NCI-H460 (cell line): ENCODE data around the gene MRPL45. TPM values are rescaled to one million over a fixed set of nuclear protein-coding genes. Genes with fewer than 3 reads are reported as not detected.

Source experiments
- DNase-seq: peaks from one replicate; pipeline ENCODE4 v3.0.0-alpha.2; 2016; ENCODE audit warnings: low read depth; ENCODE audit errors: extremely low read depth
- total RNA-seq: library from RNA; depleted of rRNA; stranded (reverse); fragments of >200 nt; shearing (Covaris generic); gene quantifications from 2 replicates; pipeline ENCODE4 v1.2.3, GENCODE V29; 2014

MRPL45 gene
- total RNA-seq, 1 experiment from 2014 or later, result 103 TPM

DNA sequence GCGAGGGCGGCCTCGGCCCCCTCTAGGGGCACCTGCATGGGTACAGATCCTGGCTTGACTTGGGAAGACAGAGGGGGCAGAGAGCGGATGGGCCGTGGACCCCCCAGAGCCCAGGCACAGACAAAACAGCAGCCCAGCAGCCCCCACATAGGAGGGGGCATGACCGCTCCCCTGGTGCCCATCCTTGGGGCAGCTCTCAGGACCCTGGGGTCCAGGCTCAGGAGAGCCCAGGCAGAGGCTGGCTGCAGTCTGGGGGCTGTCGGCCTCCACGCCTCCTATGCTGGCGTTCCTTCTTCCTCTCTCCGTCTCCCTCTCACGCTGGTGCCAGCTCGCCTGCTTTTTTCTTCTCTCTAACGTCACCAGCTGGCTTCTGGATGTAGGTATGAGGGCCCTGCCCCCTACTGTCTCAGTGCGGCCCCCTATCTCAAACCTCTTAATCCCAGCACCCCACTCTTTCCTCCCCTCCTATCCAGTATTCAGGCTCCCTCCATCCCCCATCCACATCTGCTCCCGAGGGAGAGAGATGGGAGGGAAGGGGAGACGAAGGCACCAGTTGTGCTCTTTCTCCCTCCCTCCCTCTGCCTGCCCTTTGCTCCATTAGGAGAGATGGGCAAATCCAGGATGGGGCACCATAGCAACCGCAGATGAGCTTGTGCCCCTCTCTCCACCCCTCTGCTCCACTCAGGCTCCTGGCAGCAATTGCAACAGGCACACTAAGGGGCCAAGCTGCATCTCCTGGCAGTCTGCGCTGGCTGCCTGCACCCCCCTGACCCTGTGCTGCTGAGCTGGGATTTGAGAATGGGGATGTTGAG, 46.8 kb downstream of the MRPL45 start, which contains the start of gene GPR179:
Gene GPR179, minus strand, starts transcription at position 349 of the 812 bp plus-strand sequence. Its CDS starts 167 bp downstream, at position 182.
- DNase-seq, result no peak

DNA sequence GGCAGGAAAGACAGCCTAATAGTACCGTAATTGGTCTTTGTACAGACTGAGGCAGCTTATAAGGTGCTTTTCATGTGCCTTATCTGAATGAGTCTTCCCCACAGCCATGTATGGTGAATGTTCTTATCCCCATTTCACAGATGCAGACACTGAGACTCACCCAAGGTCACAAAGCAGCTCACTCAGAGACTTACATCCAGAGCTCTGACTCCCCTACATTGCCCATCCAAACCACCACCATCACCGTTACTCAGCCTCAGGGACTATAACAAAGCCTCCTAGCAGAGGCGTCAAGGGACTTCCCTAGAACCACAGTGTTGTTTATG, 47.4 kb downstream of the MRPL45 start:
- no peak for DNase-seq

DNA sequence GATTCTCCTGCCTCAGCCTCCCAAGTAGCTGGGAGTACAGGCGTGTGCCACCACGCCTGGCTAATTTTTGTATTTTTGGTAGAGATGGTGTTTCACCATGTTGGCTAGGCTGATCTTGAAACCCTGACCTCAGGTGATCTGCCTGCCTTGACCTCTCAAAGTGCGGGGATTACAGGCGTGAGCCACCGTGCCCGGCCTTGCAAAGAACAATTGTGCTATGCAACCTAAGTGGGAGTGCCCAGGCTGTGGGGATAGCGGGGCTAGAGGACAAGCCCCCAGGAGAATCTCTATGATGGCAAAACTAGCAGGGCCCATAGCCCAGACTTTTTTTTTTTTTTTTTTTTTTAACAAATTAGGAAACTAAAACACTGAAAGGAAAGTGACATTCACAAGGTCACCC, 48.8 kb downstream of the MRPL45 start:
- no peak for DNase-seq

DNA sequence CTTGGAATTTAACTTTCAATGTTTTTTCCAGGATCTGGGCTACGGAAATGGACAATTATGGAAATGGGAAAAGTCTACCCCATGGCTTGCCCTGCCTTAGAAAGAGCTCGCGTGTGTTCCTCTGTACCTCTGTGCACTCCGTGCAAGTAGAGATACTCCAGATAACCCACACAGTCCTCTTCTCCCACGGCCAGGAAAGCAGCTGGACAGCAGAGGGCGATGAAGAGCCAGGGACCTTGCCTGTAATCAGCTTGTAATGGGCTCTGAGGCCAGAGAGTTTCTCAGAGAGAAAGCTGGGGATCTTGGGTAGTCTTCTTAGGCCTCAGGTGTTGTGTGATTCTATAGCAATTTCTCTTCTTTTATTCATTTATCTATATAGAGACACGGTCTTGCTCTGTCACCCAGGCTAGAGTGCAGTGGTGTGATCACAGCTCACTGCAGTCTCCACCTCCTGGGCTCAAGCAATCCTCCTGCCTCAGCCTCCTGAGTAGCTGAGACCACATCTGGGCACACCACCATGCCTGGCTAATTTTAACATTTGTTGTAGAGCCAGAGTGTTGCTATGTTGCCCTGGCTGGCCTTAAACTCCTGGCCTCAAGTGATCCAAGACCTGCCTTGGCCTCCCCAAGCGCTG, 52.2 kb downstream of the MRPL45 start:
- DNase-seq, result peak; percentile 85

DNA sequence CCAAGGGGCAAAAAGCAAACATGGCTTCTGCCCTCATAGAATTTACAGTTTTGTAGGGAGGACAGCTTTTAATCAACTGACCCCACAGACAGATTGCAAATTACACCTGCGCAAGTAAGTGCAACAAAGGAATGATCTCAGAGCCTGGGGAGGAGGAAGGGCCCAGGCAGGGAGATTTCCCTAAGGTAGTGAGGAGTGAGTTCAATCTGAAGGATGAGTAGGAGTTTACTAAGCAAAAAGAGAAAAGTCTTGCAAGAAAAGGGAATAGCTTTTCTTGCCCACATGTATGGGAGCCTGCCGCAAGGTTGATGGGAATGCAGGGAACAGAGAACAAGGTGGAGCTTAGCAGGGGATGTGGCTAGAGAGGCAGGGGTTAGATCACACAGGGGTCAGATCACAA, 53.1 kb downstream of the MRPL45 start:
- no peak for DNase-seq

DNA sequence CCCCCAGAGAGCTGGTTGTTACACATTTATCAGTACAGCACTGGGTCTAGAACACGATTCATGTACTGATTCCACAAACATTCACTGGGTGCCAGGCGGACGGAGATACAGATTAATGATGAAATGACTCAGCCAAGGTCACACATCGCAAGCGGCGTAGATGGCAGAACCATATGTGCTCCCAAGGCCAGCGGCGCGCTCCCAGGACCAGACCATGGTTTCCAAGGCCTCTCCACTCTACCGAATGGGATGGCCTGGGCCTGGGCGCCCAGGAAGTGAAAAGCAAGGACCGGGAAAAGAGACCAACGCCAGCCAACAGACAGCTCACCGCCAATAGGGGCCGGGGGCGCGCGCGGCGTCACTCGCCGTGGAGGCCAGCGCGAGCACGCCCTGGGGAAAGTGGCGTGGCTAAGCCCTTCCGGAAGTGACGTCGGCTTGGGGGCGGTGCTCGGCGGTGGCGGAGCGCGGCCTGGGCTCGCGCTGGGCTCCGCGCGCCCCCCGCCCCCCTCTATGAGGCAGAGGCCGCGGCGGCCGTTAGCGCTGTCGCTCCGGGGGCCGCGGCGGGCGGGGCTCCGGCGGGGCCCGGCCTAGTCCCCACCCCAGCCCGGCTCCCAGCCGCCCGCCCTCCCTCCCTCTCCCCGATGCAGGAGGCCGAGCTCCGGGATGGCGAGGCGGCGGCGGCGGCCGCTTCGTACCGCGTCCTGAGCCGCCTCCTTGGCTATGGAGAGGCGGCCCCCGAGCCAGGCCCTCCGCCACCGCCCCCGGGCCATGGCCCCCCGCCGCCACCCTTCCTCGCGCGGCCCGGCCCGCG, 54.6 kb downstream of the MRPL45 start, which contains the start of gene SOCS7:
Gene SOCS7, plus strand, starts transcription at position 433 of the 811 bp plus-strand sequence. Its CDS starts 209 bp downstream, at position 642.
- DNase-seq, result peak; percentile 89

DNA sequence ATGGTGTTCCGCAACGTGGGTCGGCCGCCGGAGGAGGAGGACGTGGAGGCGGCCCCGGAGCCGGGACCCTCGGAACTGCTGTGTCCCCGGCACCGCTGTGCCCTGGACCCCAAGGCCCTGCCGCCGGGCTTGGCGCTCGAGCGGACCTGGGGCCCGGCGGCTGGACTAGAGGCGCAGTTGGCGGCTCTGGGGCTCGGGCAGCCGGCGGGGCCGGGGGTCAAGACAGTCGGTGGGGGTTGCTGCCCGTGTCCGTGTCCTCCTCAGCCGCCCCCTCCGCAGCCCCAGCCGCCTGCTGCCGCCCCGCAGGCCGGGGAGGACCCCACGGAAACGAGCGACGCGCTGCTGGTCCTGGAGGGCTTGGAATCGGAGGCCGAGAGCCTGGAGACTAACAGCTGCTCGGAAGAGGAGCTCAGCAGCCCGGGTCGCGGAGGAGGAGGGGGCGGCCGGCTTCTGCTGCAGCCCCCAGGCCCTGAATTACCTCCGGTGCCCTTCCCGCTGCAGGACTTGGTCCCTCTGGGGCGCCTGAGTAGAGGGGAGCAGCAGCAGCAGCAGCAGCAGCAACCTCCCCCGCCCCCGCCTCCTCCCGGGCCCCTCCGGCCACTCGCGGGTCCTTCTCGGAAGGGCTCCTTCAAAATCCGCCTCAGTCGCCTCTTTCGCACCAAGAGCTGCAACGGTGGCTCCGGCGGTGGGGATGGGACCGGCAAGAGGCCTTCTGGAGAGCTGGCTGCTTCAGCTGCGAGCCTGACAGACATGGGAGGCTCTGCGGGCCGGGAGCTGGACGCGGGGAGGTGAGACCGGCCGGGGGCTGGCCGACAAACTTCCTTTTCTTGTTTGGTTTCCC, 55.5 kb downstream of the MRPL45 start:
- no peak for DNase-seq

DNA sequence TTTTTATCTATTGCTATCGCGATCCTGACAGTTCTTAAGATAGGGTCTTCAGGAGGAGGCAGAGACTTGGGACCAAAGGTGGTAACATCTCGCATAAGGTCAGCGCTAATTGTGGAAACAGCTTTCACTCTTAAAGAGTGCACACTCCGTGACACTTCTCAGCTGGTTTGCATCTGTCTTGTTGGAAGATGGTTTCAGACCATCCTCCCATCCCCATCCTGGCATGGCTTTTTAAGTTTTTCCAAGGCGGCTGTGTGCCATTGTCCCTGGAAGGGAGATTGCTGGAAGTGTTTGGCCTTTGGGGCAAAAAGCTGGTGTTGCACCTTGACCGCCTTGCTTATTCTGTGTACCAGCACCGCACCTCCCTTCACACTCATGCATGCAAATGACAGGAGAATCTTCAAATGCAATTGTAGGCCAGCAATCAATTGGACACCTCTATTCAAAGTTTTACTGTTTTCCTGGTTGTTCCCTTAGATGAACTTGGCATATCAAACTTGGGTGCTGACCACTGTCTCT, 56.2 kb downstream of the MRPL45 start:
- no peak for DNase-seq

DNA sequence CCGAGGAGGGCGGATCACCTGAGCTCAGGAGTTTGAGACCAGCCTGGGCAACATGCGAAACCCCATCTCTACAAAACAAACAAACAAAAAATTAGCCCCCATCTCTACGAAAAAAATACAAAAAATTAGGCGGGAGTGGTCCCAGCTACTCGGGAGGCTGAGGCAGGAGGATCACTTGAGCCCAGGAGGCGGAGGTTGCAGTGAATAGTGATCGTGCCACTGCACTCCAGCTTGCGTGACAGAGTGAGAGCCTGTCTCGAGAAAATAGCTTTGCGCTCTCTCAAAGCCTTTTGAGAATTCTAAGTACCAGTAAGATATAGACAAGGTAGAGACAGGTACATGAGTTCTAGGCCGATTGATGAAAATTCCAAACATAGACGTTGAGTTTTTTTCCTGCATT, 56.7 kb downstream of the MRPL45 start:
- no peak for DNase-seq

DNA sequence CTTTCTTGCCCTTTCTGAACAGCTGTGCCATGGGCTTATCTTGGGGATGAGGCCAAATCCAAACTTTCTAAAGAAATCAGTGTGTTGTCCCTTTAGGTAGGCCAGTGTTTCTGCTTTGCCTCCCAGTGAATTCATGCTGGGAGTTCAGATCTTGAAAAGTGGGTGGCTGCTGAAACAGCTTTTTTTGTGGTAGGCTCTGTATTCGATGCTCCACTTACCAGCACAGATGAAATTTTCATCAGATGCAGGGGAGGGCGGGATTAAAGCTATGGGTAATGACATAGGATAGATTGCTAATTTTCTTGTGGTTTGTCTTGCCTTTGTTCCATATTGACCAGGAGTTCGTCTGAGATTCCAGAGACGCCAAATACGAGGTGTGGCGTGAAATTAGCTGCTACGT, 57.5 kb downstream of the MRPL45 start:
- DNase-seq, result no peak

DNA sequence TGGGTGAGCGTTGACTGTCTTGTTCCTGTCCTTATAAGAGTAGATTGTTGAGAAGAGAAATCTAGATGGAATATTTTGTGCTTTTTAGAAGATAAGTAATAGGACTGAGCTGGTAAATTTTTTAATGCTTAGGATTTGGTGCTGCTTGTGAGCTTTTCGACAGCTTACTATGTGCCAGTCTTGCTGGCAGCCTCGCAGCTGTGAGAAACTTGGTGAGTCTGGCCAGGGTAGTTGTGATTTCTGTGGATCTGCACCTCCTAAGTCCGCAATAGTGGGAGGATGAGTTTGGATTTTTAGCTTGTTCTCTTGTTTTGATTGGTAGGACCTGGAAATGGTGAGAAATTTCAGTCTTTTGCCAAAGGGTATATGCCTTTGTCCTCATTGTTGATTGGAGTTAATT, 58.3 kb downstream of the MRPL45 start:
- DNase-seq, result no peak

DNA sequence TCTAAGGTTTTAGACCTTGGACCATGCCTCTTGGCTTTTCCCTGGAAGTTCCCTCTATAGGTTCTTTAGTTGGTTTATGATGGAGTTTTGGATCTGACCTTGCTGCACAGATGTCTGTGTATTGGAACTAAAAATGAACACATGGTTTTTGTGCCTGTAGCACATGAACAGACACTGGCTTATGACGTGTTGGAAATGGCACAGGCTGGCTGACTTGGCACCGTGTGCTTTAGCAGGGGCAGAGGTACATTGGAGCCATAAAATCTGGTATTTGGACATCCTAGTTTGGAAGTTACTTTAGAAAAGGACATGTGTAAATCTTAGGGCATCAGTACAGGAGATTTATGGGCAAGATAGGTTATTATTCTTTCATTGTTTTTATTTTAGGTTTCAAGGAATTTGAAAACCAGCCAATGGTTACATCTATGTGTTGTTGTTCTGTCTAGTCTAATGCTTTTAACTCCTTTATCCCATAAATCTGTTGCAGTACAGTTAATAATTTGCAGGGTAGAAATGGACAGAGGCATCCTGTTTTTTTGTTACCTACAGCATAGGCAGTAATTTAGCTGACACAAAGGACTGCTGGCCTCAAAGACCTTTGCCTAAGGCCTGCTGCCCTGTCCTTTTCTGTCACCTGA, 60.6 kb downstream of the MRPL45 start:
- no peak for DNase-seq

DNA sequence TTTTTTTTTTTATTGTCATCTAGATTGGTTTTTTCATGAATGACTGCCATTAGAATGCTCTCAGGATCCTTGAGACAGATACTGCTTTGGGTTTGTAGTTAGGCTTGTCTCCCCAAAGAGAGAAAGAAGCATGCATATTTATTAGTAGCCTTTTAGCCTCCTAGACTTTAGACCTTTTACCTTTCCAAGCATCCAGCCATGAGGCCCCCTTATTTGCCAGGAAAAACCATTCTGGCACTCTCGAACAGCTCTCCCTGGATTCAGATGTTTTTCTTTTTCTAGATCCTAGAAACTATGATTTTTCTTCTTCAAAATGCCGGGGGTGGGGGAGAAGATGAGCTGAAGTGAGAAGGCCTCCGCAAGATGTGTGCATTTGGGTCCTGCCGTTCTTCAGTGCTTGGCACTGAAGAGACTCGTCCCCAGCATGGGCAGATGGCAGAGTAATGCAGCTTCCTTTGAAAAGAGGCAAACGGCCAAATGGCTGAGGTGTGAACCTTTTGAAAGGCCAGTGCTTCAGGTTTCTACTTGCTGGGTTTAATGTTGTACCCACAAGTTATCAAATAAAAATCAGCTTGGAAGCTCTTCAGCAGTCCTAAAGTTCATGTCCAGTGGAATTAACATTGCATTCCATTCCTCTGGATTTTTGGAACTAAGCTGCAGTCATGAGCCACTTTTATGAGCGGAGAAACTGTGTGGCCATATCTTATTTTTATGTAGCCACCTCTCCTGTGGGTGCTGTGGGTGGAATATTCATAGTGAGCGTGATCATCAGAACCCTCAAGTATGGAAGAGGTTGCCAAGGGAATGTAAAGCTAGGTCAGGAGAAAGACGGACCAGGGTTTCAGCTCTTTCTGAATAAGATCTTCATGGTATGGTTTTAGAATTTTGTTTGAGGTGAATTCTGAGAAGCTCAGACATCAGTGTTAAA, 61.9 kb downstream of the MRPL45 start:
- no peak for DNase-seq

DNA sequence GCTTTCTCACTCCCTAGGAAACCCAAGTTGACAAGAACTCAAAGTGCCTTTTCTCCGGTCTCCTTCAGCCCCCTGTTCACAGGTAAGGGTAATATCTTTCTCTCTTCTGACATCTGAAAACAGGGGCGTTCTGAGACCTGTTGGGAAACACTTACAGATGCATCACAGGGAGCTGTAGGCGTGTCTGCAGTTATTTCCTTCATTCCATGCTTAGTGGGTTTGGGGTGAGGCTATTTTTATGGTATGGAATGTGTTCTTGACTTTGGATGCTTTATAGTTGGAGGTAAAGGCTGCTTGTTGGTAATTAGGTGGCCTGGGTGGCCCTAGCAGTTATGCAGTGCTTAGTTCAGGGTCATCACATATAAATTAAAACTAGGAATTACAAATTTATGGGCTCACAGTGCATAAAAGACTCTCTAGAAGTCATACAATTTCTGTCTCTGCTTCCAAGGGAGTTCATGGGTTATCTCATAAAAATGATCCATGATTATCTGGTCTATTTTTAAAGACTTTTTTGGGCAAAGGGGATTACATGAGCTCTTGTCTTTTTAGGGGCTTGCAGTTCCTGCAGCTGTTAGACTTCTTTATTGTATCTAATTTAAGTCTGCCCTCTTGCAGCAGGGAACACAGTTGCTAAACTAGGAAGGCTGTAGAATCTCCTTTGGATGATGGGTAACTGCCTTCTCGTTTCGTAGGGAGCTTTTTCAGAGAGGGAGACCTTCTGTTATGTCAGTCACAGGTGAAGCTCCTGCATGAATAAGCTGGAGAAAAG, 64.9 kb downstream of the MRPL45 start:
- DNase-seq, result no peak

DNA sequence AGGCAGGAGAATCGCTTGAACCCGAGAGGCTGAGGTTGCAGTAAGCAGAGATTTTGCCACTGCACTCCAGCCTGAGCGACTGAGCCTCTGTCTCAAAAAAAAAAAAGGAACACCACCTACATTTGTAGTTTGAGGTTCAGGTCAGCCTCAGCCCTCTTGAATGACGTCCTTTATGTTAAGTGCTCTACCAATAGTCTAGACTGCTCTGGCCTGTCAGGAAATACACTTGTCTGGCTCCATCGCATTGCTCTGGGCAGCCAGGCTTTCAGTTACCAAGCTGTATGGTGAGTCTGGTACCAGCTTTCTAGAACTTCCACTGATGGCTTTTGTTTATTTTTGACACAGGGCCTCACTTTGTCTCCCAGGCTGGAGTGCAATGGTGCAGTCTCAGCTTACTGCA, 66.0 kb downstream of the MRPL45 start:
- no peak for DNase-seq

DNA sequence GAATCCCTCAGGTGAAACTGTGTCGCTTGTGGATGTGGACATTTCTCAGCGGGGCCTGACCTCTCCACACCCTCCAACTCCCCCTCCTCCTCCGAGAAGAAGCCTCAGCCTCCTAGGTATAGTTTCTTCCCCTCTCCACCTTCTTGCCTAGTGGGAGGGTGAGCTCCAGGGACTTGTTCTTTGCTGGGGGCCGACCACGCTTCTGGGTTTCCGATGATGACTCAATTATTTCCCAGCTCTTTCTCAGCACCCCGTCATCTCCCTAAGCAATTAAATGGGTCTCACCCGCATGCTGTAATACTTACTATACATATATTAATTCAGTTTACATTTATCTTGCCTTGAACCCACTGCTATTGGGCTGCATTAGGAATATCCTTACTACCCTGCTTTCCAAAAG, 67.8 kb downstream of the MRPL45 start:
- no peak for DNase-seq

DNA sequence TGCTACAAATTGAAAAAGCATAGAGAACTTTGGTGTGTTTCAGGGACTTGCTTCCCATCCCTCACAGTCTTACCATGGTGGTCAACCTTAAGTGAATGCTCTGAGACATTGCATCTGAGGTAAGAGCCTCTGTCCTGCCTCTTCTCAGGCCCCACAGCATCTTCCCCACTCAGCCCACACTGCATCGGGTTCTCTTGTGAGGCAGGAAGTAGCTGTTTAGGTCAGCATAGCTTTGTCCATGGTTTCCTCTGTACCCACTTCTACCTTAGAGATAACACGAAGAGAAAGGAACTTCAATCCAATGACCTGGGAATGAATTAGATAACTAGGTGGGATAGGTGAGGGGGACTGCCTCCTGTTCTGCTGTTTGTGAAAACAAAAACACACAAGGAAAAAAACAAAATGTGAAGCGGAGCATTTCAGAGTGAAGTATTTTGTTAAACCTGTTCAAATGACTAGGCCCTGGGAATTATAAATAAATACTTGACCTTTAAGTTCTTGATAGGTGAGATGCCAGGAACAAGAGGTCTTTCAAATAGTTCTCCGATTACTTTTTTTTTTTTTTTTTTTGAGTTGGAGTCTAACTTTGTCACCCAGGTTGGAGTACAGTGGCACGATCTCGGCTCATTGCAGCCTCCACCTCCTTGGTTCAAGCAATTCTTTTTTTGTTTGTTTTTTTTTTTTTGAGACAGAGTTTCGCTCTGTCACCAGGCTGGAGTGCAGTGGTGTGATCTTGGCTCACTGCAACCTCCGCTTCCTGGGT, 72.3 kb downstream of the MRPL45 start:
- DNase-seq, result no peak
